GM15510 (cell line): ENCODE measurements around the gene PPP3CA.

Source experiments
- POLR2A ChIP-seq: IDR thresholded peaks from 3 replicates; pipeline ENCODE4 v1.6.1; 2011; ENCODE audit warnings: borderline replicate concordance; ENCODE audit not compliant: insufficient read length; ENCODE audit errors: extremely low read depth

Gene PPP3CA

DNA sequence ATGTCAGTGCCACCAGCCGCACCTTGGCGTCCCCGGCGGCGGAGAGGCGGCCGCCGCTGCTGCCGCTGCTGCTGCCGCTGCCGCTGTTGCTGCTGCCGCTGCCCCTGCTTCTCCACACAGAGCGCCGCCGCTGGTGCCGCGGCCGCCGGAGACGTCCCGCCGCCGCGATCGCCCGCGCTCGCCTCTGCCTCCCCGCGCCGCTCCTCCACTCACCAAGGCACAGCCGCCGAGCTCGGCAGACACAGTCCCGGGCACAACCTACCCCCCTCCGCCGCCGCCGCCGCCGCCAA, at the start of gene PPP3CA:
Gene PPP3CA, minus strand, starts transcription at position 260 of the 290 bp plus-strand sequence.
- peak; percentile 28 for TF ChIP-seq POLR2A

DNA sequence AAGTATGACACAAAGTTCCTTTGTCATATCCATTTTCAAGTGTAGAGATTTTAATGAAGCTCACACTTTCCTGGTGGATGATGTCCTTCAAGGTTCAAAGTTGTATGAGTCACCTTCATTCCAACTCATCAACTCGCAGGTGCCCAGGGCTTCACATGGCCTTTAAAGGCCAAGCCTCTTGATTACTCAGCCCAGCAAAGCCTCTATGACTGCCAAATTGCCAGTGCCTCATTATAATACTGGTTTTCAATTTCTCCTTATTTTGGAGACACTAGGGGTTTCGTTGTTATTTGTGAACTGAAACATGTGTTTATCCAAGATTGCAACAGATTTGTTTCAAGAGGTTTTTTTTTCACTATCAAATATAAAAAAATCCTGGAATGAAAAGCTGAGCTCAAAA, 45.9 kb upstream of the PPP3CA start:
- TF ChIP-seq POLR2A: no peak

DNA sequence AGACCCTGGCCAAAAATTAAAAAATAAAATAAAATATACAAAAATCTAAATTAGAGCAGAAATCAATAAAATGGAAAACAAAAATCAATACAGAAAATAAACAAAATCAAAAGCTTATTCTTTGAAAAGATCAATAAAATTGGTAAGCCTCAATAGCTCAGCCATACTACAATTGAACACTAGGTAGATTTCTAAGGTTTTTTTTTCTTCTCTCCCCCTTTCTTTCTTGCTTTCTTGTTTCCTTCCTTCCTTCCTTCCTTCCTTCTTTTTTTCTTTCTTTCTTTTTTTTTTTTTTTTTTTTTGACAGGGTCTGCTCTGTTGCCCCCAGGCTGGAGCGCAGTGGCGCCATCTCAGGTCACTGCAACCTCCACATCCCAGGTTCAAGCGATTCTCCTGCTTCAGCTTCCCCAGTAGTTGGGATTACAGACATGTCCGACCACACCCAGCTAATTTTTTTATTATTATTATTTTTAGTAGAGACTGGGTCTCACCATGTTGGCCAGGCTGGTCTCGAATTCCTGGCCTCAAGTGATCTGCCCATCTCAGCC, 23.4 kb upstream of the PPP3CA start:
- TF ChIP-seq POLR2A: no peak

DNA sequence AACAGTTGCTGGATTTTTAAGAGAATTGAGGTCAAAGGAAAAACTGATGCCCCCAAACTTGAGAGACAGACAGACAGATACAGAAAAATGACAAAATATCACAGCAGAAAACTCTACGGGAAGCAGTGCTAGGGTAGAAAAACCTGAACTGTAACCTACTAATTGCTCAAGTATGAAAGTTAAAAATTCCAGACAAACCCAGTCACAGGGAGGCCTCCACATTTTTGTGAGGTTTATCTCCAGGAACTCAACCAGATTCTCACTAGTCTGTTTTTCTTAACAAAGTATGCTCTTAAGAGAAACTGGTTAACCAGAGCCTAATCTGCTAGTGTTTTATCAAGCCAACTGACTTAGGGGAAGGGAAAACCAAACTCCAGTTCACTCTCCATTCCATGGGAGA, 19.9 kb upstream of the PPP3CA start:
- TF ChIP-seq POLR2A: no peak

DNA sequence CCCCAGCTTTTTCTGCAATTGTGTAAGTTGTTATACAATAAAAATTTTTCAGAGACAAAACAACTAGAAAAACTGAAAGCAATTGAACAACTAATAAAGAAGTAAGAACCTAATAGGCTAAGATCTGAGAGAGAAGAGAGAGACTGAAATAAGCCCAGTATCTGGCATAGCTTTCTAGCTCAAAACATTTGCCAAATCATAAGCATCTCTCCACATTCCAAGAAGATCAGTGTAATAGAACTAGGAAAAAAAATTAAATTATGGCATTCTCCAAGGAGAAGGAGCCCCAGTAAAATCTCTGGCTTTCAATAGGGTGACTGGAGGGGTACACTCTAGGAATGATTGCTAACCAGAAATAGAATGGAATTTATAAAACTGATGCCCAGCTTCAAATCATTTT, 19.0 kb upstream of the PPP3CA start:
- TF ChIP-seq POLR2A: no peak

DNA sequence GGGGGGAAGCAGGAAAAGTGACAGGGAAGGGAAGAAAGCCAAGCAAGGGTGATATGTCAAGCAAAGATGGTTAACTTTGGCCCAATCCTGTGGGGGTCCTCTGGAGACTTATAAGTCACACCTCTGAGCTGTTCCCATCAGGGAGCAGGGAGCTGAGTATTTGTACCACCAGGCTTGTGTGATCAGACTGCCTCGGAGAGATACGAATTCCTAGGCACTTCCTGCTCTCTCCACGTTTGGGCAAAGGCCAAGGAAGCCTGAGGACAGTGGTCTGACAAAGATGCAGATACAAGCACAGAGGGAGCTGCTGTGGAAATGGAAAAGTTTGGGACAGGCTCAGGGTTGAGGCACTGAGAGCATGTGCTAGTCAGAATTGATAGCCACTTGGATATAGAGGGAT, 10.4 kb upstream of the PPP3CA start:
- no peak for TF ChIP-seq POLR2A

DNA sequence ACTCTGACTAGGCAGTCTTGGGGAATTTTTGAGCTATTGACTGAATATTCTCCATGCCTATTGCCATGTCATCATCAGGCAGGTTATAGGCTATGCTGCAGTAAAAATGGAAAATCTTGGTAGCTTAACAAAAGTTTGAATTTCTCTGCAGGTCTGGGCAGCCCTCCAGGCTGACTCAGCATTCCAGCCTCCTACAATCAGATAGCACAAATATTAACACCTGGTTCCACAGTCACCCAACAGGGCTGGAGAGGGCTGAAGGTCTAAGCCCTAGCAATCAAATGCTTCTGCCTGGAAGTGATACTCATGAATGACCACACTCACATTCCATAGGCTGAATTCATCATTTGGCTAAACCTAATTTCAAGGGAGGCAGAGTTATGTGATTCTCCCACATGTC, 9.6 kb upstream of the PPP3CA start:
- no peak for TF ChIP-seq POLR2A

DNA sequence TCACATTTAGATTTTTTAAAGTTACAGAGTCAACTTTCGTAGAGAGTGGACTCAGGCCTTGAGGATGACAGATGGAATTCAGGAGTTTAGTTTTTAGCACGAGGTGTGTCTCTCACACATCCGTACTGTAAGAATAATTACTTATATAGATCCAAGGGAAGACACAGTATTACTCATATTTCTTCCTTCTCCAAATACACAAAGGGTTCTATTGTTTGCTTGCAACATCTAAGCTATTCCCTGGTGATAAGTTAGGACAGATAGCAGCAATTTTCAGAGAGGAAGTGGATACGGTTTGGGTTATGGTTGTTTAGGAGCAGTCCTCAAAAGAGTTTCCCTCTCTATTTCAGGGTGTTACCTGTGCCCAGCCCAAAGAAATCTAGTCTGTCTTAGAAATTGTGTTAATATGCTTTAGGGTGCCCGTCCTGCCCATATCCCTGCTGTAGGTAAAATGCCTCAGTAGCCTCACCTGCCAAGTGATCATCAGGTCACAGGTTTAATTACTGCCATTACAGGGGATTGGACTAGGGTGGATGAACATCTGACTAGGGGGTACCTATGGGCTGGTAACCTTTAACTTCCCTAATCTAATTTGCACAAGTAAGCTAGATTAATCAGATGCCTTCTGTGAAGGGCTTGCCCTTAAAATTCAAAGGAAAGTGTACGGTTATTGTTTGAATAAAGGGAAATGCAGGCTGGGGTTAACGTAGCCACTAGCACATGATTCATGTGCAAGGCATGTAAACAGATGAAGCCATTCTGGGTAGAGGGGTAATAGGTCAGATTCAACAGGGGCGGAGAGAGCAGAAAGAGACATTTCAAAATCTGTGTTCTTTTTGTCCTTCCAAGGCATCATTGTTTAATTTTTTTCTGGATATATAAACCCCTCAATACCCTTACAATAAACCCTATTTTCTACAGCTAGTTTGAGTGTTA, 8.7 kb upstream of the PPP3CA start:
- TF ChIP-seq POLR2A: no peak

DNA sequence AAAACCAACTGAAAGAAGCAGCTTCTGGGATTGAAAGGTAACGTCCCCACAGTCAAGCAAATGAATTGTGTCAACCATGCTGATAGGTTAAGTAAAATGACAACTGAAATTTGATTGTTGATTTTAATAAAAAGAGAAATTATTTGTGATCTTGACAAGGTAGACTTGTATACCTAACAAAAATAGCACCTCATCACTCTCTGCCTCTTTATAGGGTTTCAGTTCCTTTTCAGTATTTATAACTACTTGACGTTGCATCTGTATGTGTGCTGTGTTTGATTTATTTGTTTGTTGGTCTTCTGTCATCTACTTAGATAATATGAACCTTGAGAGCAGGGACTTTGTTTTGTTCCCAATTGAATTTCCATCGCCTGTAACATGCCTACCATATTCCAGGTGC, 7.9 kb upstream of the PPP3CA start:
- TF ChIP-seq POLR2A: no peak

DNA sequence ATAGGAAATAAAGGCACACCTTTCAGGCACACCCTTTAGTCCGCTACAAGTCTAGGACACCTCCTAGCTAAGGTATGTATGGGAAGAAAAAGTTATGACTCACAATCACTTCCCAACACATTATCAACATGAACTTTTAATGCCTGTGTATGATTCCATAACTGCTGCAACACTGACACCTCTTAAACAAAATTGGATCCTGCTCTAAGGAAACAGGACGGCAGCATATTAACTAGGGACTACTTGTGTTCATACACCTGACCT, 2.4 kb upstream of the PPP3CA start:
- no peak for TF ChIP-seq POLR2A

DNA sequence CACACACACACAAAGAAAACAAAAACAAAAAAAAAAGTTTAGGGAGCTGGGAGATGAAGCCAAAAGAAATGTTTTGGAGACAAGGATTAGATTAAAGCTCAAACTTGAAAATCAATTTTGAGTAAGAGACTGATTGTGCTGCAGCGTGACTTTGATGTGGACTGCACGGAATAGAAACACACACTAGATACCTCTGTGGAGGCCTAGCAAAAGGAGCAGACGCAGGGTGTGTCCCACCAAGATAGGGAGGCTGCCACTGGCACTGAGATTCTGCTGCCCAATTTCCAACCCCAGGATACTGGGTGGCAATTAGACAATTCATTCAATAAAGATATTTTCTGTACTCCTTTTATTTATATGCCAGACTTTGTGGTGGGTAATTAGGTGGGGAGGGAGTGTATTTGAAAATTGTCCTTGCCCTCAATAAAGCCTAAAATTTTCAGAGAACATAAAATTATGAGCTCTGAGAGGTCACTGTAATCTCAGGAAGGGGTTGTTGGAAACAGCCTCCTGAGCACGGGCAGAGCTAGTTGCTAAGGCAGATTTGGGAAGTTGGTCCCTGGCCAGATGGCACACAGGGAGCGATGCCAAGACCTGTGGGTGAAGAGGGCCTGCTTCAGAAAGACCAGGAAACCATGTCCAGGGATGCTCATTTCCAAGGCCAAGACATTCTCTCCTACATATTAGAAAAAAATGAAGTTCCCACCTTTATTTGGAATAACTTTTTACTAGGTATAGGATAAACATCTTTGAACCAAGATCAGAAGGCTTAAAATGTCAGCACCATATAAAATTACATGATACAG, 1.9 kb upstream of the PPP3CA start:
- TF ChIP-seq POLR2A: no peak

DNA sequence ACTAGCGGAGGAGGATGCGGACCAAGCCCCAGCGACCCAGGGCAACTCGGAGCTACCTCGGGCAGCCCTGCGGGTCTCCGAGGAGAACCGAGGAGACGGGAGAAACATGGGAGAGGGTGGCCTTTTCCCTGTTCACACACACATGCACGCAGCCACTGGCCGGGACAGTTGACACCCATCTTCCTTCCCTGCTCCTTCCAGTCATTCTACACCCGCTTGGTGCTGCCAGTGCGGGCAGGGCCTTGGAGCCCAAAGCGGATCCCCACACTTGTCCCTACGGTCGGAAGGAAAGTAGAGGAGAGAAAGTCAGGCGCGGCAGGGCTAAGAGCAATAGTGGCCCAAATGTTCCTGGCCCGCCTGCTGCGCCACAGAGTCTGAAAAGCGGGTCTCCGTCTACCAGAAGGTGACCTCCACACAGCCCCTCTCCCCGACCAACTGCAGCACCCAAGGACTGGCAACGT, 1.1 kb upstream of the PPP3CA start:
- no peak for TF ChIP-seq POLR2A

DNA sequence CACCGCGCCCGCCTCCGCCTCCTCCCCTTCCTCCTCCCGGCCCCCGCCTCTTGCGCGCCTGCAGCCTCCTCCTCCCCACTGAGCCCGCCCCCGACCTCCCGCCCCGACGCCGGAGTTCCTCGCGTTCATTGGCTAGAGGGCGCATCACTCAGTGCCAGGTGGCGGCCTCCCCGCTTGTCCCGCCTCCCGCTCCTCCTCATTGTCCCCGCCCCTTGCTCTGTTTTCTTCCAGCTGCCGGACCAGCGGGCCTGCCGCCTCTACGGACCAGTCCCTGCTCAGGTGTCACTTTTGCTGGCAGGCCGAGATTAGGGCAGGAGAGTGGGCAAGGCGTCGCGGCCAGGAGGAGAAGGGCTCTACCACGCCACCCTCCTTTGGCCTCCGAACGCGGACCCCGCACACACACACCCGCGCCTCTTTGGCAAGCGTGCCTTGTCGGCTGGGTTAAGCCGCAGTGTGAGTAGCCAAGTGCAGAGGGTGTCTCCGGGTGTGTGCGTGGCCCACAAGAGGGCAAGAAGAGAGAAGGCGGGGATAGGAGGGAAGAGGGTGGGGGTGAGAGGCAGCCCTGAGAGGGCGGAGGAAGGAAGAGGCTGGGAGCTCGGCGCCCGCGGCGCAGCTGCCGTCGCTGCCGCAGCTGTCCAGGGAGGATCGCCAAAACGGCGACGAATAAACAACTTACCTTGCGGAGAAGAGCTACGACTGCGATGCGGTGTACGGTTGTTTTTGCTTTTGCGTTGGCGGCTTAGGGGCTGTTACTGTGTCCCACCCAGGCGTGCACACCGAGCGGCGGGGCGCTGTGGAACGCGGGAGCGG, 436 bp upstream of the PPP3CA start:
- TF ChIP-seq POLR2A: peak; percentile 50

DNA sequence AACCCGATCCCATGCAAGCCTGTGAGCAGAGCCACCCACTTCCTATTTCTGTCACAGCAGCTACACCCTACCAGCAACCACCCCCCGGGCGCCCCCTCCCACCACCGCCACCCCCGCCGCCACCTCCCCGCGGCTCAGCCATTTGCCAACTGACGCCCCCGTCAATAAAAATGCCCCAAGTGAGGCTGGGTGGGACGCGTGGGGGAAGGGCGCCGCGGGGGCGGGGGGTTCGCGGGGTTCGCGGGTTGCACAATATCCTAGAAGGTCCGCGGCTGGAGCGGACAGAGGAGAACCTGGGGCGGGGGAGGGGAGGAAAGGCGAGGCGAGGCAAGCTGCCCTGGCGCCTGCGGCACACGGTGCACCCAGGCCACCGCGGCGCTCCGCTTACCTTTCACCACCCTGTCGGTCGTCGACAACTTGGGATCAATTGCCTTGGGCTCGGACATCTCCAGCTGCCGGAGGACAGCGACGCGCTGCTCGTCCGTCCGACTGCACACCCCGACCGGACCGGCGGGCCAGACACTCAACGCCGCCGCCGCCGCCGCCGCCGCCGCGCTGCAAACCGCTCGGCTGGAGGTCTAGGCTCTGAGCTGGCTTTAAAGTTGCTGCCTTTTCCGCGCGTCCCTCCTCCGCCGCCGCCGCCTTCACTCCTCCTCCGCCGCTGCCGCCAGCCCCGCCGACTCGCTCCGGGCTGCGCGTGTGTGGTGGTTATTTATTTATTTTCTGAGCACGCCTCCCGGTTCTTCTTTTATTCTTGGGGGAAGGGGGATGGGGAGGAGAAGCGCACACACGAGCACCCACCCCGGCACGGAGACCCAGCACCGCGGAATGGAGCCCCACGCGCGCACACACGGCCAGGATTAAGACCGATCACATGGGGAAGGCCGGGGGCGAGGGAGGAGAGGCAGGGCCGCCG, 717 bp downstream of the PPP3CA start:
- no peak for TF ChIP-seq POLR2A
